HL-60/S4 (cell line): ENCODE data around the gene GCK.

Experiments used
- in situ Hi-C: fragments of 300-500 bp; cut with MboI; formaldehyde crosslinking; loops from 2 replicates; pipeline ENCODE4 v1.14.3; 2022; ENCODE audit warnings: low sequenced_read_pairs

Gene GCK

GRCh38 chr7:44107961-44108767 is 81.1 kb downstream of the GCK start:
- in situ Hi-C loops = no loop called here

- in situ Hi-C loops = no loop called here
These were observed 81.9 kb downstream of the GCK start for GRCh38 chr7:44107116-44107960.

GRCh38 chr7:44106311-44107065 is 82.8 kb downstream of the GCK start:
- in situ Hi-C loops = no loop called here

GRCh38 chr7:44105832-44106231 is 83.4 kb downstream of the GCK start:
- in situ Hi-C loops = no loop called here

GRCh38 chr7:44104860-44105771 is 84.1 kb downstream of the GCK start:
- in situ Hi-C loops = no loop called here

- in situ Hi-C loops = no loop called here
These were observed 85.0 kb downstream of the GCK start, which contains the start of gene AEBP1 for GRCh38 chr7:44103923-44104859. TSS of gene AEBP1 (plus strand) at chr7:44104345. CDS start at chr7:44104666, 321 bp downstream.

- in situ Hi-C loops = no loop called here
These were observed 85.7 kb downstream of the GCK start for GRCh38 chr7:44103566-44103922.

GRCh38 chr7:44102846-44103565 is 86.2 kb downstream of the GCK start:
- in situ Hi-C loops = no loop called here

GRCh38 chr7:44101966-44102845 is 87.0 kb downstream of the GCK start:
- in situ Hi-C loops = no loop called here

- in situ Hi-C loops = no loop called here
These were observed 87.8 kb downstream of the GCK start for GRCh38 chr7:44101303-44101965.

GRCh38 chr7:44100458-44101302 is 88.6 kb downstream of the GCK start:
- in situ Hi-C loops = no loop called here

GRCh38 chr7:44099669-44100068 is 89.6 kb downstream of the GCK start:
- in situ Hi-C loops = no loop called here

GRCh38 chr7:44098092-44099068 is 90.9 kb downstream of the GCK start:
- in situ Hi-C loops = no loop called here

- in situ Hi-C loops = no loop called here
These were observed 91.9 kb downstream of the GCK start for GRCh38 chr7:44097064-44097932.
